OCI-LY3 (cell line): Measurements from ENCODE around the gene TRNT1.

ENCODE experiments used
- EZH2phosphoT487 ChIP-seq: fragments of 200-600 bp; shearing (Covaris generic); IDR thresholded peaks from 2 replicates; pipeline ENCODE4 v1.6.1; 2018; ENCODE audit warnings: antibody characterized with exemption, mixed run types, low read depth
- TF ChIP-seq, protein P1 (sequence below): fragments of 200-600, 300-600 bp; sonication (generic); IDR thresholded peaks from 2 replicates; pipeline ENCODE4 v1.5.1; 2014; ENCODE audit warnings: antibody characterized with exemption, low read length, low read depth

DNA sequence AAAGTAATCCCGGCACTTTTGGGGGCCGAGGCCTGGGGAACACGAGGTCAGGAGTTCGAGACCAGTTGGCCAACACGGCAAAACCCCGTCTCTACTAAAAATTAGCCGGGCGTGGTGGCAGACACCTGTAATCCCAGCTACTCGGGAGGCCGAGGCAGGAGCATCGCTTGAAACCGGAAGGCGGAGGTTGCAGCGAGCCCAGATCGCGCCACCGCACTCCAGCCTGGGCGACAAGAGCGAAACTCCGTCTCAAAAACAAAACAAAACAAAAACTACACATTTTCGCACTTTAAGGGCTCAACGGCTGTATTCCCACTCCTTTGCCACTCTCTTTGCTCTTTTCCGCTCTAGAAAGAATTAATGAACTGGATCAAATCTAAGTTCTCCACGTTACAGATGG lies 763 bp upstream of the TRNT1 start:
- TF ChIP-seq, protein P1, sequence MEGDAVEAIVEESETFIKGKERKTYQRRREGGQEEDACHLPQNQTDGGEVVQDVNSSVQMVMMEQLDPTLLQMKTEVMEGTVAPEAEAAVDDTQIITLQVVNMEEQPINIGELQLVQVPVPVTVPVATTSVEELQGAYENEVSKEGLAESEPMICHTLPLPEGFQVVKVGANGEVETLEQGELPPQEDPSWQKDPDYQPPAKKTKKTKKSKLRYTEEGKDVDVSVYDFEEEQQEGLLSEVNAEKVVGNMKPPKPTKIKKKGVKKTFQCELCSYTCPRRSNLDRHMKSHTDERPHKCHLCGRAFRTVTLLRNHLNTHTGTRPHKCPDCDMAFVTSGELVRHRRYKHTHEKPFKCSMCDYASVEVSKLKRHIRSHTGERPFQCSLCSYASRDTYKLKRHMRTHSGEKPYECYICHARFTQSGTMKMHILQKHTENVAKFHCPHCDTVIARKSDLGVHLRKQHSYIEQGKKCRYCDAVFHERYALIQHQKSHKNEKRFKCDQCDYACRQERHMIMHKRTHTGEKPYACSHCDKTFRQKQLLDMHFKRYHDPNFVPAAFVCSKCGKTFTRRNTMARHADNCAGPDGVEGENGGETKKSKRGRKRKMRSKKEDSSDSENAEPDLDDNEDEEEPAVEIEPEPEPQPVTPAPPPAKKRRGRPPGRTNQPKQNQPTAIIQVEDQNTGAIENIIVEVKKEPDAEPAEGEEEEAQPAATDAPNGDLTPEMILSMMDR = no peak
- TF ChIP-seq EZH2phosphoT487 = no peak
